SK-N-MC (cell line): ENCODE measurements around the gene FILIP1.

ENCODE experiments used
- EZH2 ChIP-seq: fragments of 200-600 bp; sonication (generic); IDR thresholded peaks from one replicate; pipeline ENCODE4 v1.6.1; 2017; ENCODE audit warnings: antibody characterized with exemption
- FOXP2 ChIP-seq: optimal IDR thresholded peaks from 2 replicates; pipeline ENCODE3; 2011; ENCODE audit warnings: mild to moderate bottlenecking, moderate library complexity; ENCODE audit not compliant: insufficient read depth; ENCODE audit errors: extremely low read length, control extremely low read depth
- POLR2AphosphoS5 ChIP-seq: IDR thresholded peaks from 2 replicates; pipeline ENCODE4 v1.6.1; 2012; ENCODE audit warnings: mild to moderate bottlenecking, low read depth, low read length, borderline replicate concordance

- TF ChIP-seq EZH2 = no peak
- TF ChIP-seq FOXP2 = no peak
- no peak for TF ChIP-seq POLR2AphosphoS5
Measured at GRCh38 chr6:75450903-75451302, 42.7 kb downstream of the FILIP1 start.
